Nephron (organoid): Measurements from ENCODE around the gene DPYSL4.
A peak's percentile ranks its signal among the peaks of the same experiment; 100 is the strongest.

ENCODE experiments used
- H3K27ac Mint-ChIP-seq, 3 experiments: 2 replicates each; pipeline ENCODE4 v1.8.0; 2020; ENCODE audit warnings: mixed read lengths in 3 of 3, mild to moderate bottlenecking in 2 of 3, moderate library complexity in 1 of 3
- H3K27me3 Mint-ChIP-seq: 2 replicates; pipeline ENCODE4 v1.8.0; 2021; ENCODE audit warnings: low read depth, mild to moderate bottlenecking, moderate library complexity, mixed read lengths
- H3K36me3 Mint-ChIP-seq: 2 replicates; pipeline ENCODE4 v1.8.0; 2020; ENCODE audit warnings: low read depth, mixed read lengths
- H3K4me1 Mint-ChIP-seq: 2 replicates; pipeline ENCODE4 v1.8.0; 2020; ENCODE audit warnings: mixed read lengths
- H3K4me3 Mint-ChIP-seq, 3 experiments: 2 replicates each; pipeline ENCODE4 v1.8.0; 2020; ENCODE audit warnings: mild to moderate bottlenecking in 3 of 3, mixed read lengths in 3 of 3, moderate library complexity in 2 of 3
- H3K9me3 Mint-ChIP-seq: 2 replicates; pipeline ENCODE4 v1.8.0; 2020; ENCODE audit warnings: mixed read lengths
- TF ChIP-seq, protein P1 (sequence below), 3 experiments: fragments of 200-600 bp; sonication (generic); IDR thresholded peaks; one replicate each; pipeline ENCODE4 v1.5.0; 2021; ENCODE audit warnings: antibody characterized with exemption in 3 of 3; ENCODE audit not compliant: unreplicated experiment in 3 of 3

The DPYSL4 gene

DNA sequence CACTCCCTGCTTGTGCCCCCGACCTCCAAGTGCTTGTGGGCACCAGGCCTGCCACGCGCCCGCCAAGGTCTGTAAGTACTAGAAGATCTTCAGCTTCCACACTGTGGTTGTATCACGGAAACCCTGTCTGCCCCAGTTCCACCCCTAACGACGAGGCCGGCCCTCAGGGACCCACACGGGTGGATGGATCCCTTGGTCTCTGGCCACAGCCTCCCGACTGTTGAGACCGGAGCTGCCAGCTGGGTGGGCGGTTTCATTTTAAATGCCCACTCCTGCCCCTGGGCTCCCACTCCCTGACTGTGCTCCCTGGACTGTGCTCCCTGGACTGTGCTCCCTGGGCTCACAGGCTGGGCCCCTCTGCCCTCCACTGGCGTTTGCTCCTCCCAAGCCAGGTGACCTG lies 50.1 kb downstream of the DPYSL4 start:
- Mint-ChIP-seq H3K36me3 (no peaks in the 10 kb centered on the region), H3K9me3 (no peaks in the 10 kb centered on the region), H3K4me3 (no peak overlapping the region), H3K4me1 (peaks cover 31% of the 10 kb centered on the region), H3K27me3 (peaks cover 4% of the 10 kb centered on the region), H3K27ac (no peak overlapping the region)
- TF ChIP-seq, protein P1, sequence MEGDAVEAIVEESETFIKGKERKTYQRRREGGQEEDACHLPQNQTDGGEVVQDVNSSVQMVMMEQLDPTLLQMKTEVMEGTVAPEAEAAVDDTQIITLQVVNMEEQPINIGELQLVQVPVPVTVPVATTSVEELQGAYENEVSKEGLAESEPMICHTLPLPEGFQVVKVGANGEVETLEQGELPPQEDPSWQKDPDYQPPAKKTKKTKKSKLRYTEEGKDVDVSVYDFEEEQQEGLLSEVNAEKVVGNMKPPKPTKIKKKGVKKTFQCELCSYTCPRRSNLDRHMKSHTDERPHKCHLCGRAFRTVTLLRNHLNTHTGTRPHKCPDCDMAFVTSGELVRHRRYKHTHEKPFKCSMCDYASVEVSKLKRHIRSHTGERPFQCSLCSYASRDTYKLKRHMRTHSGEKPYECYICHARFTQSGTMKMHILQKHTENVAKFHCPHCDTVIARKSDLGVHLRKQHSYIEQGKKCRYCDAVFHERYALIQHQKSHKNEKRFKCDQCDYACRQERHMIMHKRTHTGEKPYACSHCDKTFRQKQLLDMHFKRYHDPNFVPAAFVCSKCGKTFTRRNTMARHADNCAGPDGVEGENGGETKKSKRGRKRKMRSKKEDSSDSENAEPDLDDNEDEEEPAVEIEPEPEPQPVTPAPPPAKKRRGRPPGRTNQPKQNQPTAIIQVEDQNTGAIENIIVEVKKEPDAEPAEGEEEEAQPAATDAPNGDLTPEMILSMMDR (IDR thresholded peaks at IDR 0.05; ENCODE audit: unreplicated experiment in 3 of 3), result no peak

DNA sequence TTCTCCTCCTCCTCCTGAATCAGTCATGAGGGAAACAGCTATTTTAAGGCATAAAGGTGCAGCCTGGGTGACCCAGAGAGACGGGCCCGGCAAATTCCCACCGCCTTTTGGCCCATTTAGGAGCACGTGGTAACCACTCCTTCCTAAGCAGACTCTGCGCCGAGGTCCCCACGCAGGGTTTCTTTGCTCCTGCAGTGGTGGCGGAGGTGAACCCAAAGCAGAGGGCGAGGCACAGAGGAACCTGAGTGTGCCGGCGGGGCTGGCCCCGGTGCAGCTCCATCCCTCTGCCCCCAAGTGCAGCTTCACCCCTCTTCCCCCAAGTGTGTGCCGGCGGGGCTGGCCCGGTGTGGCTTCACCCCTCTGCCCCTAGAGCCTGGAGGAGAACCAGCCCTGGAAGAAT lies 50.6 kb downstream of the DPYSL4 start:
- H3K27ac Mint-ChIP-seq, result no peak overlapping the region
- H3K4me3 Mint-ChIP-seq, result no peak overlapping the region
- TF ChIP-seq, protein P1 (IDR thresholded peaks at IDR 0.05; ENCODE audit: unreplicated experiment in 3 of 3), result no peak
- H3K4me1 Mint-ChIP-seq, result peaks cover 27% of the 10 kb centered on the region
- no peaks in the 10 kb centered on the region for H3K9me3 Mint-ChIP-seq
- H3K36me3 Mint-ChIP-seq, result no peaks in the 10 kb centered on the region
- peaks cover 4% of the 10 kb centered on the region for H3K27me3 Mint-ChIP-seq

DNA sequence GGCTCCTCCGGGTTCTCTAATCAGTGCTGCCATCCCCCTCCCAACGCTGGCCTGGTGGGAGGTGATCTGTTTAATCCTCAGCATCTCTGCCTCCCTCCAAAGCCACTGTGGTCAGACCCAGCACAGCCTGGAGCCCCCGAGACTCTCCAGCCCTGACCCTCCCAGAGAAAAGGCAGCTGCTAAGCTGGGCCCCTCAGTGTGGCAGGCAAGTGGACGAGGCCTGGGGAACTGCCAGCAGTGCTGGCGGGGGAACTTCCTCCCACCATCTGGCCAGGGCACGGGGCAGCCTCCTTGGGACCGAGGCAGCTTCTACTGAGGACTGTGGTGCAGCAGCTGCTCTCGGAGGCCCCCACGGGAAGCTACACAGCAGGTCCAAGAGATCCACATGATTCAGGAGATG lies 51.1 kb downstream of the DPYSL4 start:
- H3K4me3 Mint-ChIP-seq, result no peak overlapping the region
- H3K27me3 Mint-ChIP-seq, result peaks cover 4% of the 10 kb centered on the region
- TF ChIP-seq, protein P1 (IDR thresholded peaks at IDR 0.05; ENCODE audit: unreplicated experiment in 3 of 3), result no peak
- H3K4me1 Mint-ChIP-seq, result peaks cover 27% of the 10 kb centered on the region
- no peaks in the 10 kb centered on the region for H3K9me3 Mint-ChIP-seq
- peak overlapping the region in 1 of 3 experiments; percentile 48 for H3K27ac Mint-ChIP-seq
- no peaks in the 10 kb centered on the region for H3K36me3 Mint-ChIP-seq

DNA sequence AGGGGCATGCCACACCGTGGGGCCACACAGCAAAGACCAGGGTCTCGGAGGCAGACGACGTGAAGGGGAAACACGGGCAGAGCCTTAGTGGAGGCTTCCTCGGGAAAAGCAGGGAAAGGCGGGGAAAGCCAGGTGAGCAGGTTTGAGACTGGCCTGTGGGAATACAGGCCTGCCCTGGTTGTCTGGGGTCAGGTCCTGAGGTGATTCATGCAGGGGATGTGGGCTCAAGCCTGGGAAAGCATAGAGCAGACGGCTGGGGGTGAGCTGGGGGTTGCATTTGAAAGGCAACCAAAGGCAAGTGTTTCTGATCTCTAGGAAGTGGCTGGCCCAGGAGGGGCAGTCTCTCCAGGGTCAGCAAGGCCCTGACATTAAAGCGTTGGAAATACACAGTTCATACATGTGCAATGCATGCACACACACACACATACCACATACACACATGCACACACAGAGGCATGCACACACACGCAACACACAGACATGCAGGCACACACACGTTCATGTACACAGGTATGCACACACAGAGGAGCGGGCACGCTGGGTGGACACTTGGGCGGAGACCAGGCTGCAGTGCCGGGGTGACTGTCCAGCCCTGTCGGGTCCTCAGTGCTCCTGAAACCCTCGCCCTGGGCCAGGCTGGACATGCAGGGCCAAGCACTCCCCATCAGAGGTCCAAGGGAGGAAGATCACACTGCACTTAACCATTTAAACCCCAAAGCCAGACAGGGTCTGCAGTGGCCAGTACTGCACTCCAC lies 51.8 kb downstream of the DPYSL4 start:
- TF ChIP-seq, protein P1 (IDR thresholded peaks at IDR 0.05; ENCODE audit: unreplicated experiment in 3 of 3), result no peak
- Mint-ChIP-seq H3K27me3 (peaks cover 4% of the 10 kb centered on the region), H3K36me3 (no peaks in the 10 kb centered on the region), H3K4me1 (peaks cover 27% of the 10 kb centered on the region), H3K27ac (peak overlapping the region; percentile 27 to 51 (median 48)), H3K4me3 (no peak overlapping the region), H3K9me3 (no peaks in the 10 kb centered on the region)

DNA sequence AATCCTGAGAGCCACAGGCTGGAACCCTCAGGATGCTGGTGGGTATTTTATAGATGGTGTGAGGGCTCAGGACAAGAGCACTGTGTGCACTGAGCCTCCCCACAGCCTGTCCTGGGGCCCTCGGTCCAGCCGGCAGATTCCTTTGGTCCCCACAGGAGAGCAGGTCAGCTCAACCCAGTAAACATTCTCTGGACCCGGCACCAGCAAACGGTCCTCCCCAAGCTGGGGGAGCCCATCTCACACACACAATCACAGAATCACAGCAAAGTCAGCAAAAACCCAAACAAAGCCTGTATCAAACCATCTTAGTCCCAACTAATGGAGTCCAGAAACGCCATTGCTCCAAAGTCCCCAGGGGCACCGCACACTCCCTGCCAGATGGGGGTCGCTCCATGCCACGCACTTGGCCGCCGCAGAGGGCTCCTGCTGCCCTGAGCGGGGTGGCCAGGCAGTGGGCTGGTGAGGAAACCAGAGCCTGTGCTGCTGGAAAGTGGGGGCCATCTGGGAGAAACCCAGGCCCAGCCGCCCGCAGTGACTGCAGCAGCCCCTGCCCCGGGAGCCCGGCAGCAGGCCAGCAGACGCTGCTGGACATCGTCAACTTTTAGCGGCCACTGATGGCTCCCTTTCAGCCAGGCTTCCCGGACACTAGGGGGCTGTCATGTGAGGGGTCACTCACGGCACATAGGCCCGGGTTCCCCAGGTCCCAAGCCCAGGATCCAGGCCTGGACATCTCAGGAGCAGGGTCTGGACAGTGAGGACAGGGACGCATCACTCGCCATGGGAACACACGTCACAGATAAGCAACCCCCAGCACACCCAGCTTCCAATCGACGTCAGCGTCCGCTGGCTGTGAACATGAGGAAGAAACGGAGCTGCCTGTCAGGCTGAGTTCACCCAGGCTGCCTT lies 52.6 kb downstream of the DPYSL4 start:
- Mint-ChIP-seq H3K9me3 (no peaks in the 10 kb centered on the region), H3K27ac (peak overlapping the region in 1 of 3 experiments; percentile 35), H3K36me3 (no peaks in the 10 kb centered on the region), H3K27me3 (peaks cover 4% of the 10 kb centered on the region), H3K4me3 (no peak overlapping the region), H3K4me1 (peaks cover 27% of the 10 kb centered on the region)
- TF ChIP-seq, protein P1 (IDR thresholded peaks at IDR 0.05; ENCODE audit: unreplicated experiment in 3 of 3), result no peak
